Transverse colon (tissue), 4 donors: ENCODE measurements around the gene FMOD. TPM values are rescaled to one million over a fixed set of nuclear protein-coding genes. Genes with fewer than 3 reads are reported as not detected.

ENCODE experiments used
- DNase-seq: peaks from one replicate; pipeline ENCODE4 v3.0.0-alpha.2; 2019
- H3K27ac ChIP-seq, 4 donors: fragments of 200-600 bp; sonication (generic); 2 replicates each; pipeline ENCODE4 v1.5.1; 2016 to 2018; ENCODE audit warnings: inconsistent platforms in 4 of 4
- H3K27me3 ChIP-seq: fragments of 200-600 bp; sonication (generic); 2 replicates; pipeline ENCODE4 v1.5.1; 2017; ENCODE audit warnings: inconsistent platforms
- H3K36me3 ChIP-seq, 4 donors: fragments of 200-600 bp; sonication (generic); 2 replicates each; pipeline ENCODE4 v1.5.1; 2017 to 2019; ENCODE audit warnings: inconsistent platforms in 4 of 4
- H3K4me1 ChIP-seq, 4 donors: fragments of 200-600 bp; sonication (generic); 2 replicates each; pipeline ENCODE4 v1.5.1; 2017 to 2020; ENCODE audit warnings: inconsistent platforms in 4 of 4
- H3K4me3 ChIP-seq, 4 donors: fragments of 200-600 bp; sonication (generic); 1 replicate in 1 of 4; 2 replicates in 3 of 4; pipeline versions ENCODE4 v1.5.1 to v1.6.1; 2017 to 2019; ENCODE audit warnings: inconsistent platforms in 4 of 4
- H3K9me3 ChIP-seq, 2 donors: fragments of 200-600 bp; sonication (generic); 2 replicates each; pipeline ENCODE4 v1.5.1; 2017 to 2019; ENCODE audit warnings: inconsistent platforms in 2 of 2
- EP300 ChIP-seq: sonication (generic); formaldehyde crosslinking; IDR thresholded peaks from one replicate; pipeline ENCODE4 v1.6.1; 2017; ENCODE audit warnings: antibody characterized with exemption, low read depth
- POLR2A ChIP-seq: fragments of 450-650 bp; IDR thresholded peaks from one replicate; pipeline ENCODE4 v1.6.1; 2016; ENCODE audit warnings: antibody characterized with exemption, mild to moderate bottlenecking, moderate library complexity
- POLR2AphosphoS5 ChIP-seq, 3 donors: sonication (generic); formaldehyde crosslinking; IDR thresholded peaks; one replicate each; pipeline ENCODE4 v1.6.1; 2016; ENCODE audit warnings: antibody characterized with exemption in 3 of 3
- WGBS, 2 donors: methylation state at CpG; one replicate each; pipeline ENCODE4 v1.1.5; 2018; ENCODE audit warnings: low coverage in 1 of 2; 5-methylcytosine and 5-hydroxymethylcytosine counted together
- in situ Hi-C, 4 donors: fragments of 200-750 bp; cut with MboI; loops; one replicate each; pipeline versions ENCODE4 v1.15.0 to v1.15.1; 2017; ENCODE audit warnings: low sequenced_read_pairs in 3 of 4, low pct_ligation_motif_present in 1 of 4, low pct_unique_long_range_greater_than_20kb in 1 of 4
- intact Hi-C: fragments of 100-400 bp; cut with DNase I; formaldehyde crosslinking; loops from one replicate; pipeline ENCODE4 v1.15.1; 2023; ENCODE audit warnings: low total_unique reads
- total RNA-seq, 4 donors: library from RNA; depleted of rRNA; stranded (reverse); fragments of >200 nt; gene quantifications; one replicate each; pipeline ENCODE4 v1.1.0, GENCODE V29; 2016
- TF ChIP-seq, protein P1 (sequence below), 5 experiments: fragments of 200-600 bp in 3 of 5; fragments of 450-650 bp in 2 of 5; sonication (generic) in 3 of 5; IDR thresholded peaks; 1 replicate in 2 of 5; 2 replicates in 3 of 5; pipeline ENCODE4 v1.5.1; 2016 to 2017; ENCODE audit warnings: antibody characterized with exemption in 5 of 5, inconsistent platforms in 3 of 5, mild to moderate bottlenecking in 2 of 5, moderate library complexity in 1 of 5

FMOD gene
- total RNA-seq, 4 donors from 2014 or later = 13.5 to 44.0 (median 17.8) TPM

DNA sequence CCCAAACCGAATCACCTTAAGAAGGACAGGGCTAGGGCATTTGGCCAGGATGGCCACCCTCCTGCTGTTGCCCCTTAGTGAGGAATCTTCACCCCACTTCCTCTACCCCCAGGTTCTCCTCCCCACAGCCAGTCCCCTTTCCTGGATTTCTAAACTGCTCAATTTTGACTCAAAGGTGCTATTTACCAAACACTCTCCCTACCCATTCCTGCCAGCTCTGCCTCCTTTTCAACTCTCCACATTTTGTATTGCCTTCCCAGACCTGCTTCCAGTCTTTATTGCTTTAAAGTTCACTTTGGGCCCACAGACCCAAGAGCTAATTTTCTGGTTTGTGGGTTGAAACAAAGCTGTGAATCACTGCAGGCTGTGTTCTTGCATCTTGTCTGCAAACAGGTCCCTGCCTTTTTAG is 42.0 kb downstream of the FMOD start:
- intact Hi-C loops (no loop called here), in situ Hi-C loops (no loop called here)
- H3K27me3 ChIP-seq = no peaks in the 10 kb centered on the region
- WGBS, 2 donors = 59% methylated on average over 1 of the region's 1 CpG; no CpG with 5 or more reads in 1 of the 2 donors
- peak overlapping the region; percentile 95 to 99 (median 98) for H3K27ac ChIP-seq
- peak overlapping the region in 3 of 4 donors; percentile 82 to 98 (median 93) for H3K4me3 ChIP-seq
- no peaks in the 10 kb centered on the region for H3K9me3 ChIP-seq
- DNase-seq = peak; percentile 43
- TF ChIP-seq, protein P1, sequence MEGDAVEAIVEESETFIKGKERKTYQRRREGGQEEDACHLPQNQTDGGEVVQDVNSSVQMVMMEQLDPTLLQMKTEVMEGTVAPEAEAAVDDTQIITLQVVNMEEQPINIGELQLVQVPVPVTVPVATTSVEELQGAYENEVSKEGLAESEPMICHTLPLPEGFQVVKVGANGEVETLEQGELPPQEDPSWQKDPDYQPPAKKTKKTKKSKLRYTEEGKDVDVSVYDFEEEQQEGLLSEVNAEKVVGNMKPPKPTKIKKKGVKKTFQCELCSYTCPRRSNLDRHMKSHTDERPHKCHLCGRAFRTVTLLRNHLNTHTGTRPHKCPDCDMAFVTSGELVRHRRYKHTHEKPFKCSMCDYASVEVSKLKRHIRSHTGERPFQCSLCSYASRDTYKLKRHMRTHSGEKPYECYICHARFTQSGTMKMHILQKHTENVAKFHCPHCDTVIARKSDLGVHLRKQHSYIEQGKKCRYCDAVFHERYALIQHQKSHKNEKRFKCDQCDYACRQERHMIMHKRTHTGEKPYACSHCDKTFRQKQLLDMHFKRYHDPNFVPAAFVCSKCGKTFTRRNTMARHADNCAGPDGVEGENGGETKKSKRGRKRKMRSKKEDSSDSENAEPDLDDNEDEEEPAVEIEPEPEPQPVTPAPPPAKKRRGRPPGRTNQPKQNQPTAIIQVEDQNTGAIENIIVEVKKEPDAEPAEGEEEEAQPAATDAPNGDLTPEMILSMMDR (IDR thresholded peaks at IDR 0.05) = no peak
- TF ChIP-seq EP300 (no peak), POLR2A (peak; percentile 23), POLR2AphosphoS5 (IDR thresholded peaks at IDR 0.05) (no peak)
- peaks cover 0 to 20% (median 6%) of the 10 kb centered on the region in 4 donors for H3K36me3 ChIP-seq
- H3K4me1 ChIP-seq = peaks cover 13 to 44% (median 39%) of the 10 kb centered on the region in 4 donors

DNA sequence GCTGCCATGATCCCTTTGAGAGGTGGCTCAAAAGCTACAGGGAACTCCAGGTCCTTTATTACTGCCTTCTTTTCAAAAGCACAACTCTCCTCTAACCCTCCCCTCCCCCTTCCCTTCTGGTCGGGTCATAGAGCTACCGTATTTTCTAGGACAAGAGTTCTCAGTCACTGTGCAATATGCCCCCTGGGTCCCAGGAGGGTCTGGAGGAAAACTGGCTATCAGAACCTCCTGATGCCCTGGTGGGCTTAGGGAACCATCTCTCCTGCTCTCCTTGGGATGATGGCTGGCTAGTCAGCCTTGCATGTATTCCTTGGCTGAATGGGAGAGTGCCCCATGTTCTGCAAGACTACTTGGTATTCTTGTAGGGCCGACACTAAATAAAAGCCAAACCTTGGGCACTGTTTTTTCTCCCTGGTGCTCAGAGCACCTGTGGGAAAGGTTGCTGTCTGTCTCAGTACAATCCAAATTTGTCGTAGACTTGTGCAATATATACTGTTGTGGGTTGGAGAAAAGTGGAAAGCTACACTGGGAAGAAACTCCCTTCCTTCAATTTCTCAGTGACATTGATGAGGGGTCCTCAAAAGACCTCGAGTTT is 42.5 kb downstream of the FMOD start:
- peak; percentile 39 for DNase-seq
- H3K4me1 ChIP-seq = peaks cover 13 to 44% (median 39%) of the 10 kb centered on the region in 4 donors
- in situ Hi-C loops (no loop called here), intact Hi-C loops (no loop called here)
- H3K27me3 ChIP-seq = no peaks in the 10 kb centered on the region
- peak overlapping the region; percentile 76 to 98 (median 88) for H3K4me3 ChIP-seq
- H3K36me3 ChIP-seq = peaks cover 0 to 20% (median 6%) of the 10 kb centered on the region in 4 donors
- TF ChIP-seq POLR2AphosphoS5 (IDR thresholded peaks at IDR 0.05) = peak in 2 of 3 donors; percentile 11 to 87
- TF ChIP-seq, protein P1 (IDR thresholded peaks at IDR 0.05) = no peak
- TF ChIP-seq POLR2A = no peak
- TF ChIP-seq EP300 = no peak
- H3K9me3 ChIP-seq = no peaks in the 10 kb centered on the region
- H3K27ac ChIP-seq = peak overlapping the region; percentile 95 to 99 (median 98)
- WGBS, 2 donors = 20 to 31% methylated on average over 2 to 5 of the region's 5 CpGs

DNA sequence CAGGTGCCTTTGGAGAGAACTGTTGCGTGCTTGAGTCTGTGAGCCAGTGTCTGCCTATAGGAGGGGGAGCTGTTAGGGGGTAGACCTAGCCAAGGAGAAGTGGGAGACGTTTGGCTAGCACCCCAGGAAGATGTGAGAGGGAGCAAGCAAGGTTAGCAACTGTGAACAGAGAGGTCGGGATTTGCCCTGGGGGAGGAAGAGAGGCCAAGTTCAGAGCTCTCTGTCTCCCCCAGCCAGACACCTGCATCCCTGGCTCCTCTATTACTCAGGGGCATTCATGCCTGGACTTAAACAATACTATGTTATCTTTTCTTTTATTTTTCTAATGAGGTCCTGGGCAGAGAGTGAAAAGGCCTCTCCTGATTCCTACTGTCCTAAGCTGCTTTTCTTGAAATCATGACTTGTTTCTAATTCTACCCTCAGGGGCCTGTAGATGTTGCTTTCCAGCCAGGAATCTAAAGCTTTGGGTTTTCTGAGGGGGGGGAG is 43.2 kb downstream of the FMOD start:
- intact Hi-C loops = no loop called here
- Histone ChIP-seq H3K36me3 (peaks cover 0 to 20% (median 6%) of the 10 kb centered on the region in 4 donors), H3K27me3 (no peaks in the 10 kb centered on the region), H3K4me3 (peak overlapping the region; percentile 76 to 98 (median 88)), H3K4me1 (peaks cover 13 to 44% (median 39%) of the 10 kb centered on the region in 4 donors), H3K9me3 (no peaks in the 10 kb centered on the region), H3K27ac (peak overlapping the region; percentile 95 to 99 (median 98))
- 17 to 30% methylated on average over 3 of the region's 3 CpGs for WGBS, 2 donors
- peak; percentile 26 for DNase-seq
- peak in 1 of 3 donors; percentile 2 for TF ChIP-seq POLR2AphosphoS5 (IDR thresholded peaks at IDR 0.05)
- no peak for TF ChIP-seq EP300
- in situ Hi-C loops = no loop called here

DNA sequence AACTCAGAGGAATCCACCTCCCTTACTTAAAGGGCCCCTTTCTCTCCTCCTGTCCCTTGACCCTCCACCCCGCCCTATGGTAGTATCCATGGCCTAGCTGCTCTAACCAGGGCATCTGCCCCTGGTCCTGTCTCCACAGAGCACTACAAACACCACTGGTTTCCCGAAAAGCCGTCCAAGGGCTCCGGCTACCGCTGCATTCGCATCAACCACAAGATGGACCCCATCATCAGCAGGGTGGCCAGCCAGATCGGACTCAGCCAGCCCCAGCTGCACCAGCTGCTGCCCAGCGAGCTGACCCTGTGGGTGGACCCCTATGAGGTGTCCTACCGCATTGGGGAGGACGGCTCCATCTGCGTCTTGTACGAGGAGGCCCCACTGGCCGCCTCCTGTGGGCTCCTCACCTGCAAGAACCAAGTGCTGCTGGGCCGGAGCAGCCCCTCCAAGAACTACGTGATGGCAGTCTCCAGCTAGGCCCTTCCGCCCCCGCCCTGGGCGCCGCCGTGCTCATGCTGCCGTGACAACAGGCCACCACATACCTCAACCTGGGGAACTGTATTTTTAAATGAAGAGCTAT is 43.9 kb downstream of the FMOD start:
- in situ Hi-C loops (no loop called here), intact Hi-C loops (no loop called here)
- peaks cover 13 to 44% (median 39%) of the 10 kb centered on the region in 4 donors for H3K4me1 ChIP-seq
- H3K9me3 ChIP-seq = no peaks in the 10 kb centered on the region
- H3K36me3 ChIP-seq = peaks cover 0 to 20% (median 6%) of the 10 kb centered on the region in 4 donors
- 0 to 14% methylated on average over 1 to 21 of the region's 21 CpGs for WGBS, 2 donors
- peak overlapping the region; percentile 76 to 98 (median 88) for H3K4me3 ChIP-seq
- H3K27me3 ChIP-seq = no peaks in the 10 kb centered on the region
- H3K27ac ChIP-seq = peak overlapping the region; percentile 95 to 99 (median 98)
- TF ChIP-seq POLR2A (no peak), EP300 (no peak), POLR2AphosphoS5 (IDR thresholded peaks at IDR 0.05) (peak; percentile 10 to 82 (median 32))
- TF ChIP-seq, protein P1 (IDR thresholded peaks at IDR 0.05) = no peak
- peak; percentile 64 for DNase-seq
